Renal pelvis (tissue), 4 donors: ENCODE results near the gene TGOLN2. TPM values are rescaled to one million over a fixed set of nuclear protein-coding genes. Genes with fewer than 3 reads are reported as not detected.

Experiments
- DNase-seq: peaks from one replicate; pipeline ENCODE4 v3.0.0-alpha.2; 2013
- polyA plus RNA-seq, 3 donors: library from polyadenylated mRNA; unstranded; fragments of 120-200 nt; gene quantifications; one replicate each; pipeline ENCODE4 v1.2.1, GENCODE V29; 2013; ENCODE audit not compliant: insufficient read length in 3 of 3

TGOLN2 gene
- polyA plus RNA-seq, 3 donors, result 102 to 149 (median 137) TPM

DNA sequence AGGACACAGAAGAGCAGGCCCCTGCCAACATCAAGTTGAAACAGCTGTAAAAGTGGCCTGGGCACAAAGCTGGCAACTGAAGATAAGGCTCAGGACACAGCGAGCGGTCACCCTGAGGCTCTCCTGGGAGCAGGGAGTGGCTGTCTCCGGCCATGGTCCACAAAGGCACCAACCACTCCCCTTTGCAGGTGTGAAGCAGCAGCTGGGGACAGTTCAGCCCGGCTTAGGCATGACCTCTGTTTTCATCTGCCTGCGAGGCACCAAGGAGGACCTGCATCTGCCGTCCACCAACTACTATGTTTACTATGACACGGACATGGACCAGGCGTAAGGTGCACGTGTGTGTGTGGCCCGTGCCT lies 12.9 kb downstream of the TGOLN2 start:
- no peak for DNase-seq

DNA sequence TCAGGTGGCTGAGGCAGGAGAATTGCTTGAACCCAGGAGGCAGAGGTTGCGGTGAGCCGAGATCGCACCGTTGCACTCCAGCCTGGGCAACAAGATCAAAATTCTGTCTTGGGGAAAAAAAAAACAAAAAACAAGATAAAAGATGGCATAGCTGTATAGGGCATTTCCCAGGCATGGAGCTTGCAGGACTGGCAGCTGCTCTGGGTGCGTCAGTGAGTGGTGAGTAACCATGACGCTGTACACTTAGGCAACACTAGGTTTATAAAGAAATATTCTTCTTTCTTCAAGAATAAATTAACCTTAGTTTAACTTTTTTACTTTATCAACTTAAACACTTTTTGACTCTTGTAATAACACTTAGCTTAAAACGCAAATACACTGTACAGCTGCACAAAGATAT lies 15.4 kb downstream of the TGOLN2 start:
- DNase-seq, result no peak

DNA sequence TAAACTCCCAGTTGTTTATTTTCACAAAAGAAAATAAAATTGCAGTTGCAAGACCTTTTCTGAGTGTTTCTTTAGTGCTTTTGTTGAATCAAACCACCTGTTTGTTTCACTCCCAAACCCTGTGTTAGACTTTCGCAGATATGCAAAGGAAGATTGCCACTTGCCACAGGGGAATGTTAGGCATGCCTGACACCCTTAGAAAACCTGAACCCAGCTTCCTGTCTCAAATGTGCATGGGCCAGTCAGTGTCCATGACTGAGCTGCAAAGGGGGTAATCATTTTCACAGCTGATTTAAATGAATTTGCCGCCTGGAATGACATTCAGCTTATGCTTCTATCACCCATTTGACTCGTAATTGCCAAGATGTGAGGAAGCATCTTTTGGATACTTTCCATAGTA lies 17.5 kb downstream of the TGOLN2 start:
- DNase-seq, result no peak

DNA sequence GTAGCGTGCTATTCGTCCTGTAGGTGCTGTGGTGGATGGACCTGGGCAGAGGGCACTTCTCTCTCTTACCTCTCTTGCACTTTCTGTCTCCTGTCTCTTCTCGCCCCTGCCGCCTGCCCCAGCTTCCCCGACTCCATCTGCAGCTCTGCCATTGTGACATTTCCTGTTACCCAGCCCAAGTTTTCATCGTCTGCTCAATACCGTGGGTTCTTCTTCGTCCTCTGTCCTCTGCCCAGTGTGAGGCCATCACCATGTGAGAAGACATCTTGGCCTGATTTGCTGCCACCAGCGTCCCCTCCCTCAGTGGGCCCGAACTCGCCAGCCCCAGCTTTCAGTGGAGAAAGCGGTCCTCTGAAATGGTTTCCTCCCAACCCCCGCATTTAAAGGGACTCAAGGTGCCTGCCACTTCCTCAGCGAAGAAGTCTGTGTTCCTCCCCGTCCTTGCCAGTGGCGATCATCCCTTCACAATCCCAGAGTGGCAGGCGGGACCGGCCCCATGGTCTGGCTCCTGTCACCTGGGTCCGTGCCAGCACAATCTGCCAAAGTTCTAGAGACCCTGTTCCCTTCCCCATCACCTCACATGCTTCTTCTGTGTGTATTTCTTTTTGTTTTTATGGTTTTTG lies 18.0 kb downstream of the TGOLN2 start:
- DNase-seq, result no peak

DNA sequence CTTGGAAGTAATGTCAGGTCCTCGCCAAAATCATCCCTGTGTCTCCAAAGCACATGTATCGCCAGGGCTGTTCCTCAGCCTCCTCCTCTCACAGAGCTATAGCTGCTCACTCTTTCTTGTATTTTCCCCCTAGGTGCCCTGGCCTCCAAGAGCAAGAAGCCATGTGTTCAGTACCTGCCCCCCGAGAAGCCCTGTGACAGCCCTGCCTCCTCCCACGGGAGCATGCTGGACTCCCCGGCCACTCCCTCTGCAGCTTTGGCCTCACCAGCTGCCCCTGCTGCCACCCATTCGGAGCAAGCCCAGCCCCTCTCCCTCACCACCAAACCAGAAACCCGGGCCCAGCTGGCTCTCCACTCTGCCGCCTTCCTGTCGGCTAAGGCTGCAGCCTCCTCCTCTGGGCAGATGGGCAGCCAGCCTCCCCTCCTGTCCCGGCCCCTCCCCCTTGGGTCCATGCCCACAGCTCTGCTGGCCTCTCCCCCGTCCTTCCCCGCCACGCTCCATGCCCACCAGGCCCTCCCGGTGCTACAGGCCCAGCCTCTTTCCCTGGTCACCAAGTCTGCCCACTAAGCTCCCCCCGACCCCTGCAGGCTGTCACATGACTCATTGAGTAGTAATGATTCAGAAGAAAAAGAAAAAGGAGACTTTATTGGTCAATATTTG lies 18.8 kb downstream of the TGOLN2 start:
- DNase-seq, result peak; percentile 91

DNA sequence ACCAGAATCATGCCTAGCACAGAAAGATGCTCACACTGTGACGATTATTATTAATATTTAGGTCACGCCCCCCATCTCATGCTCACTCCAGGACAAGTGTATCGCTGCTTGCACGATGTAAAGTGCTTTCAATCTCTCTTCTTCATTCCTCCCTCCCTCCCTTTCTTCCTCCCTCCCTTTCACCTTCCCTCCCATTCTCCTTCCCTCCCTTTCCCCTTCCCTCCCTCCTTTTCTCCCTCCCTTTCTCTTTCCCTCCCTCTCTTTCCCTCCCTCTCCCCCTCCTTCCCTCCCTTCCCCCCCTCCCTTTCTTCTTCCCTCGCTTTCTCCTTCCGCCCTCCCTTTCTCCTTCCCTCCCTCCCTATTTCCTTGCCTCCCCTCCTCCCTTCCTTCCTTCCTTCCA lies 19.6 kb downstream of the TGOLN2 start:
- no peak for DNase-seq

DNA sequence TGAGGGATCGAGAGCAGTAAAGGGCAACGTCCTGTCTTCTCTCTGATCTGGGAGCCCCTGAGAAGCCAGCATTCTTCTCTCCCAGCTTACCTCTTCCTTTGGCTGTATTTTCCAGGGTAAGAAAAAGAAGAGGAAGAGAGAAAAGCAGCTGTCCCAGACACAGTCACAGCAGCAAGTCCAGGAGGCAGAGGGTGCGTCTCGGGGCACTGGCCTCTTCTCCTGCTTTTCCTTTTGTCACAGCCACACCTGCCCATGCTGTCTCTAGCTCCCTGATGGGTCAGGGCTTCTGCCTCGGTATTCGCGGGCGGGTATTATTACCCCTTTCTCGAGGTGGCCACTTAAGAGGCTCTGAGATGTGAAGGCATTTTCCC lies 20.3 kb downstream of the TGOLN2 start:
- DNase-seq, result no peak

DNA sequence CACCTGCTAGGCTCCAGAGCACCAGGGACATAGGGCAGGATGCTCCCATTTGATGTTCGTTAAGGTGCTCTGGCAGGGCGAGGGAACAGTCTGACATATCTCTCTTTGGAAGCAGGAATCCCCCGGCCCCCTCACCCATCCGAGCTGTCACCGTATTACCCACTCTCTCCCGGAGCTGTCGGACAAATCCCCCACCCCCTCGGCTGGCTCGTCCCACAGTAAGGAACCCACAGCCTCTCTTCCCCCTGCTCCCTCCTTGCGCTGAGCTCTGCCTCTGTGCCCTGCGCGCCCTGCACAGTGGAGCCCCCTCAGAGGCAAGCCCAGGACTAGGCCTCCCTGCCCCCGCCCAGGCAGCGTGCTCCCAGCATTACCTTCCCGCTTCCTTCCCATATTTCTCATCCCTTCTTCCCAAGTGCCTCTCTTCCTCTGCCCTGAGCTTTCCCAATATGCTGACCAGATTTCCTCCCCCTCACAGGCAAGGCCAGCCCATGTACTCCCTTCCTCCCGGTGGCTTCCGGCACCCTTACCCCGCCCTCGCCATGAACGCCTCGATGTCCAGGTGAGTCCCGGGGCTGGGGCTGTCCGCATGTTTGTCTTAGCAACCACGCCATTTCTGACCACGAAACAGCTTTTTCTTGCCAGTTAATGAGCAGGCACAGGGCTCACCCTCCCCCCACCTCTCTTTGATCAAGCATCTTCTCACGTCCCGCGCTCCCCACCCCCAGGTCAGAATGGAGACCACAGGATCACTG lies 23.8 kb downstream of the TGOLN2 start:
- DNase-seq, result no peak

DNA sequence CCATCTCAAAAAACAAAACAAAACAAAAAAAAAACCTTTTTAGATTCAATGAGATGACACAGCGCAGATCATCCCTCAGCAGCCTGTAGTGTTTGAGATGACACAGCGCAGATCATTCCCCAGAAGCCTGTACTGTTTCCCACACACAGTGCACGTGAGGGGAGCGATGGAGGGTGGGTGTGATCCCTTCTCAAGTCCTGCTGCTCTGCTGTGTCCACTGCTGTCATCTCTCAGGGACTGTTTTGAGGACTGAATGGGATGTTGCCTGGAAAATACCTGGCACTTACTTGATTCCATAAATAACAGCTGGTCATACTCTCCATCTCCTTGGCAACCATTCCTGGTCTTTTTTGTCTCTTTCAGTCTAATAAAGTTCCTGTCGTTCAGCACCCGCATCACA lies 25.7 kb downstream of the TGOLN2 start:
- DNase-seq, result no peak

DNA sequence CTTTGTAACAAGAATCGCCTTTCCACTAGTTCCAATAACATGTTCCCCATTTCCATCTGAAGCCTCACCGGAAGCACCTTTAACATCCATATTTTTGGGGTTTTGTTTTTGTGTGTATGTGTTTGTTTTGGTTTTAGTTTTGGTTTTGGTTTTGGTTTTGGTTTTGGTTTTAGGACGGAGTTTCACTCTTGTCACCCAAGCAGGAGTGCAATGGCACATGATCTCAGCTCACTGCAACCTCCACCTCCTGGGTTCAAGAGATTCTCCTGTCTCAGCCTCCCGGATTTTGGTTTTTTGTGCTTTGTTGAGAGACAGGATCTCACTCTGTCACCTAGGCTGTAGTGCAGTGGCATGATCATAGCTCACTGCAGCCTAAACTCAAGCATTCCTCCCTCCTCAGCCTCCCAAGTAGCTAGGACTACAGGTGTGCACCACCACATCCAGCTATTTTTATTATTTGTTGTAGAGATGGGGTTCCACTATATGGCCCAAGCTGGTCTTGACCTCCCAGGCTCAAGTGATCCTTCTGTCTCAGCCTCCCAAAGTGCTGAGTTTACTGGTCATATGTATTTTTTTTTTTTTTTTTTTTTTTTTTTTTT lies 36.3 kb downstream of the TGOLN2 start:
- DNase-seq, result no peak

DNA sequence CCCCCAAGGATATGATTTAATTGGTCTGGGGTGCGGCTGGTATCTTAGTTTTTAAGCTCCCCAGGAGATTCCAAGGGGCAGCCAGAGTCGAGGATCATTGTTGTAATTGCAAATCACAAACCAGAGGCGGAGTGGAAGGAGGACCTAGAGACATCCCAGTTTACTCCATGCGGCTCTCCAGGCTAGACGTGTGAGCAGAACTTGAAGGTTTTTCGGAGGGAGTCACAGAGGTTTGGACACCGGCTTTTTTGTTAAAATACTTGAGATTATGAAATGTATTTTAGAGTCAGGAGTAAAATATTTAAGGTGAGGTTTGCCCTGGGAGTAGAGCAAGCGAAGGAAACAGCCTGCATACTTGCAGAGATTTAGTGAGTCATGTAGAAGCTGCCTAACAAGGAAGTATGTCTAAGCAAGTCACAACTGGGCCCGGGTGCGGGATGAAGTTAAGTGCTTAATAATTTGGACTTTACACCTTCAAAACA lies 39.5 kb downstream of the TGOLN2 start:
- DNase-seq, result no peak

DNA sequence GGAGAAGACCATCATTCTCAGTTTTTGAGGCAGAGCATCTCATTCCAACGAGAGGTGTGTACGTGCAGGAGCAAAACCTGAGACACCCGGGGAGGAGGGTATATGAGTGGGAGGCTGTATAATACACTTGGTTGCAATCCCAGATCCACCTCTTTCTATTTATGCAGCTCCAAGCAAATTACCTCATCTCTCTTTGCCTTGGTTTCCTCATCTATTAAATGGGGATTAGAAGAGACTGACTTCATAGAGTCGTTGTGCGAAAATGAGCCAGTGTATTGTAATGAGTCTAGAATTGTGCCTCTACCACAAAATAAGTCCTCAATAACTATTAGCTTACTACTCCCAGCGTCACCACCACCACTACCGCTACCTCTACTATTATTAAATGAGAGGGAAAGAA lies 40.1 kb downstream of the TGOLN2 start:
- no peak for DNase-seq

DNA sequence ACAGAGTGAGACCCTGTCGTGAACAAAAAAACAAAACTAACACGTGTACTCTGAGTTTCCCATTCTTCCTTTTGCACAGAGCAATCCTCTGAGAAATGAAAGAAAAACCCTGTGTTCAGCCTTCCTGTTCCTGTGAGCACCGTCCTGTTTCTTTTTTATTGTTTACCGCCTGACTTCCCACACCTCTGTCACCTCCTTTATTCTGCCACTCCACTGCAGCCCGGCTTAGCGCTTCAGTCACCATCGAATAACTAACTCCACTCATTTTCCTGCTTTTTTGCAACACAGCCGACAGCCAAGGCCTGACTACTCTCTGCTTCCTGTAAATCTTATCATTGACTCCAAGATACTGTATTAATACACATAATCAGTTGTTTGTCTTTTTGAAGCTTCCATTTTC lies 40.9 kb downstream of the TGOLN2 start:
- no peak for DNase-seq

DNA sequence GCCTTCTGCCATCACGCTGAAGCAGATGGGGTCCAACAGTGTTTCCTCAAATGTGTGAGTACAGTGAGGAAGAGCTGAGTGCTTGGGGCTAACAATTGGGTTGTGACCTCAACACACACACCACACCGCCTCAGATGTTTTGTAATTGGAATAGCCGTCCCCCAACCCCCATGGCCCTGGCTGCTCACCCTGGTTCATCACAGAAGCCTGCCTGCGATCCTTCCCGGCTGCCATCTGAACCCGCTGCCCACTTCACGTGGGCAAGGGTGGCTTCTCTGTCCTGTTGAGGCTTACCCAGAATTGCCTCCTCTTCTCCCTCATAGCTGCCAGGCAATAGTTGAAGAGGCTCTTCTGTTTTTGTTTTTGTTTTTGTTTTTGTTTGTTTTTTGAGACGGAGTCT lies 44.1 kb downstream of the TGOLN2 start:
- no peak for DNase-seq

DNA sequence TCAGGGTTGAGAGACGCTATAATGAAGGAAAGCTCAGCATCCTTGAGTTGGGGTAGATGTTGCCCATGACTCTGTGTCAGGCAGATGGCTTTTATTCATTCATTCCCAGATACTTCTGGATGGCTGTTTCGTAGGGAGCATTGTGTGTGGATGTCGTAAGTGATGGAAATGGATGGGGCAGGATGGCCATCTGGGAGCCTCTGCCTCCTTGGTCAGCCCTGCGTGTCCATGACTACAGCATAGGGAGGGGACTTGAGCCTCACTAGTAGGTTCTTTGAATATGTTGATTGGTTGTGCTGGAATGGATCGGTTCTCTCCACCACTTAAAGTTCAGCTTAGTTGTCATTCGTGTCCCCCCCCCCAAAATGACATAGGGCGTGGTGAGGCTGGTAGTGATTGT lies 44.9 kb downstream of the TGOLN2 start:
- DNase-seq, result no peak

DNA sequence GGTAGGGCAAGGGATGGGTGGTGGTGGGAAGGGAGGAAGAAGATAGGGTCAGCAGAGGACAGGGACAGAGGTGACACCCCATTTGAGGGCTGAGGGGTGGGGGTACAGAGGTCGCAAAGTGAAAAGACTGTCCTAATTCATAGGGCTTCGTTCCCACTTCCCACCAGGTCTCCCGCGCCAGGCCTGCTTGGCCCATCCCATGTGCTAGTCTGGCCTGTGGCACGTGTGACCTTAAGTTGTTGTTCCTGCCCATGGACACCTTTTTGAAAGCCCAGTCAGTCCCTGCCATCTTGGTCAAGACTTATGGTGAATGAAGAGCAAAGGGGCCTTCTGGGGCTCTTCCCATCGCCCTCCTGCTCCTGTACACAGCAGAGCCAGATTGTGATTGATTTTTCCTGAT lies 46.2 kb downstream of the TGOLN2 start:
- no peak for DNase-seq

DNA sequence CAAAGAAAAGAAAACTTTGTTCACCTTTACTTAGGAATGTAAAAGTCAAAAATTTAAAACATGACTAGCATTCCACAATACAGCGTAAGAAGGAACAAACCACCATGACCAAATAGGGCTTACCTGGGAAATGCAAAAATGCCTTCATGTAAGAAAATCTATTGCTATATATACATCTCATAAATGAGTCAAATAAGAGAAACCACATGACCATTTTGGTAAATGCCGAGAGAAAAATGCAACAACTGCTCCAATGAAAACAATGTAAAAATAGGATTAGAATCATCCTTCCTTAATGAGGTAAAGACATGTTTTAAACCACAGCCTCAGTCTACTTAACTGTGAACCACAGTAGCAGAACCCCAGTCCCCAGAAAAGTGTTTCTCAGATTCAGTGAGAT lies 49.4 kb downstream of the TGOLN2 start:
- no peak for DNase-seq

DNA sequence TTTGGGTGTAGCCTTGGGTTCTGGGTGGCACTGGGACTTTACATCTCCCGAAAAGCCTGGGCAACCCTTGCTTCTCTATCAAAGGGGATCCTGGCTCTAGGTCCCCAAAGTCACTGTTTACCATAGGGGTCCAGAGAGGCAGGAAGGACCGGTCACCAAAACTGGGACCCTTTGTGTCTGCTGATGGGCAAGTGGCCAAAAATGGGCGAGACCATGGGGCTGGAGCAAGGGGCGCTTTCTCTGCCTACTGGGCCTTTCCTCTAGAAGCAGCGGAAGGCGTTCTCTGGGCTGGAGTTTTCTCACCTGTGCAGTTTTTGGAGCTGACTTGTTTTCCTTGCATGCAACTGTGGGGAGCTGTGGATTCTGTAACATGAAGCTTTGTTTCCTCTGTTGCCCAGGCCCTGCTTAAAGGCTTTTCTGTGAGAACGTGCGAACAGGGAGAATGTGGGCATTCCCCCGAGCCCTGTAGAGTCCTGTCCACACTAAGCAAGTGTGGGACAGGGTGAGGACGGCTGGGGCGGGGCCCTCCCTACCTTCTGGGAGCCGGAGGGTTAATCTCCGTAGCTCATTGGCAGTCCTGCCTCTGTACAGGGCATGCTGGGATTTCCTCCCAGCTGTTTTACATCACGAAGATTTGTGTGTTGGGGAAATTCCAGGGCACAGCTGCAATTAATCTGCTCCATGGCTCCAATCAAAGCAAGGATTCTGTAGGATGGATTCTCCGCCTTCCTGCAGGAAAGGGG lies 50.2 kb downstream of the TGOLN2 start:
- DNase-seq, result peak; percentile 95

DNA sequence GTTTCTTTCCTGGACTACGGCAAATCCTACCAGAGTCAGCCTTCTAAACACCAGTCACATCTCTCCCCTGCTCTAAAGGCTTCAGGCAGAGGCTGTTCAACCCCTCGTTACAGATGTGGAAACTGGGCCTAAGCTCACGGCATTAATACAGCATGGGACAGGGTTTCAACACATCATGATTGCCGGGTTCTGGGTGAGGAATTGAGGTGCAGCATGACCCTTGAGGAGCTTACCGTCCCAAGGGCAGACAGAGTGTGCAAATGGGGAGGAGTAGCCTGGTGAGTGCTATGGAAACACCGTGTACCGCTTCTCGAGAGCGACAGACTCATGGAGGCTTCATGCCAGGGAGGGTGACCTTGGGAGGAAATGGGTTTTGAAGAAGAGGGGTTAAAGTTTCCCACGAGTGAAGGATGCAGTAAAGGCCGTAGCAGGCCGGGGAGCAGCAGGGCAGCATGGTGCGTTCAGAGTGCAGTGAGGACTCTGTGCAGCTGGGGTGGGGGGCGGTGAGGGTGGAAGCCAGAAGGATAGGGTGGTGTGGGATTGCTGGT lies 51.1 kb downstream of the TGOLN2 start:
- DNase-seq, result no peak

DNA sequence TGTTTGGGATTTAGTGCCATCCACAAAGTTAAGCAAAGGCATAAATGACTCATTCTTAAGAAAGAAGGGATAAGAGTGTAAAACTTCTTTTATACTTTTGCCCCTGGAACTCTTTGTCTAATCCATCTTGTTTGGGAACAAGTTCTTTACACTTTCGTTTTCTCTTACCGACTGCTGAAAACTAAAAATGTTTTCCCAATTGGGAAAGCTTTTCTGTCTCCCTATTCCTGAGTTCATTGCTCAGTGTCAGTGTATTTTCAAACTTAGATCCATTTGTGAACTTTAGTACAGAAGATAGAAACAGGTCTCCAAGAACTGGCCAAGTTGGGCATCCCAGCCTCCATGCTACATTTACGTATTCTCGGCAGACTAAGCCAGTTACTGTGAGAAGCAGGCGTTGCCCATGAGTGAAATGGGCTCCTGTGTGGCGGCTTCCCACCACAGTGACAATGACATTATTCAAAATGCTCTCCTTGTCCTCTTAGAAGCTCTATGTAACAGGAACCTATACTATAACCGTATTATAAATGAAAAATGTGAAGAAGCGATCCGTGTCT lies 51.7 kb downstream of the TGOLN2 start:
- no peak for DNase-seq
